EH (cell line): ENCODE results near the gene RAB5IF.
A peak's percentile ranks its signal among the peaks of the same experiment; 100 is the strongest.
"Not testable (repeated sequence)": the region's sequence is repeated elsewhere in the genome, so short reads cannot be mapped to it uniquely, and the experiment has no call there.

Experiments
- DNase-seq: peaks from one replicate; pipeline ENCODE4 v3.0.0-alpha.2; 2015; ENCODE audit warnings: low read depth

The RAB5IF gene

GRCh38 chr20:36585410-36586125, 20.0 kb upstream of the RAB5IF start:
- peak; percentile 88 for DNase-seq

GRCh38 chr20:36587388-36588070, 18.1 kb upstream of the RAB5IF start:
- DNase-seq, result no peak

GRCh38 chr20:36591281-36591680, 14.3 kb upstream of the RAB5IF start:
- no peak for DNase-seq

GRCh38 chr20:36591854-36592641, 13.5 kb upstream of the RAB5IF start:
- DNase-seq, result peak; percentile 72

GRCh38 chr20:36593347-36593929, 12.1 kb upstream of the RAB5IF start:
- no peak for DNase-seq

GRCh38 chr20:36599912-36600345, 5.7 kb upstream of the RAB5IF start:
- no peak for DNase-seq

- no peak for DNase-seq
Measured at GRCh38 chr20:36601540-36601939, 4.0 kb upstream of the RAB5IF start.

GRCh38 chr20:36604952-36605398, 604 bp upstream of the RAB5IF start:
- DNase-seq, result peak; percentile 32

GRCh38 chr20:36606158-36607066, 833 bp downstream of the RAB5IF start:
- DNase-seq, result peak; percentile 46

GRCh38 chr20:36607586-36608387, 2.2 kb downstream of the RAB5IF start:
- DNase-seq, result no peak

GRCh38 chr20:36608388-36608728, 2.8 kb downstream of the RAB5IF start:
- not testable (repeated sequence) for DNase-seq

- DNase-seq, result no peak
Measured at GRCh38 chr20:36611625-36612024, 6.0 kb downstream of the RAB5IF start.

GRCh38 chr20:36613974-36614373, 8.4 kb downstream of the RAB5IF start:
- no peak for DNase-seq

- DNase-seq, result no peak
Measured at GRCh38 chr20:36614781-36615557, 9.4 kb downstream of the RAB5IF start.

GRCh38 chr20:36620917-36621316, 15.3 kb downstream of the RAB5IF start:
- no peak for DNase-seq

- DNase-seq, result no peak
Measured at GRCh38 chr20:36623444-36623843, 17.9 kb downstream of the RAB5IF start.

GRCh38 chr20:36624068-36624943, 18.7 kb downstream of the RAB5IF start:
- DNase-seq, result no peak

- no peak for DNase-seq
Measured at GRCh38 chr20:36624944-36625324, 19.4 kb downstream of the RAB5IF start.

- DNase-seq, result no peak
Measured at GRCh38 chr20:36628076-36628475, 22.5 kb downstream of the RAB5IF start.
